Vagina (tissue), 2 donors: ENCODE data around the gene PSMG3. TPM values are rescaled to one million over a fixed set of nuclear protein-coding genes. Genes with fewer than 3 reads are reported as not detected.

ENCODE experiments used
- DNase-seq, 2 donors: peaks; one replicate each; pipeline ENCODE4 v3.0.0-alpha.2; 2017; ENCODE audit errors: extremely low spot score in 2 of 2
- H3K27ac ChIP-seq: fragments of 200-600 bp; sonication (generic); one replicate; pipeline ENCODE4 v1.5.1; 2019
- H3K27me3 ChIP-seq: fragments of 200-600 bp; sonication (generic); one replicate; pipeline ENCODE4 v1.5.1; 2019
- H3K36me3 ChIP-seq, 2 donors: fragments of 200-600 bp; sonication (generic); one replicate each; pipeline ENCODE4 v1.5.1; 2017 to 2019
- H3K4me1 ChIP-seq: fragments of 200-600 bp; sonication (generic); one replicate; pipeline ENCODE4 v1.5.1; 2019
- H3K4me3 ChIP-seq, 2 donors: fragments of 200-600 bp; sonication (generic); 1 replicate in 1 of 2; 2 replicates in 1 of 2; pipeline ENCODE4 v1.5.1; 2016 to 2019
- H3K9me3 ChIP-seq: fragments of 200-600 bp; sonication (generic); one replicate; pipeline ENCODE4 v1.5.1; 2019
- CTCF ChIP-seq, 3 experiments: fragments of 450-650 bp in 2 of 3; fragments of 200-600 bp in 1 of 3; sonication (generic) in 1 of 3; IDR thresholded peaks; one replicate each; pipeline ENCODE4 v1.5.1; 2017 to 2019; ENCODE audit warnings: antibody characterized with exemption in 3 of 3, mild to moderate bottlenecking in 2 of 3, moderate library complexity in 2 of 3
- POLR2A ChIP-seq, 2 donors: fragments of 450-650 bp; IDR thresholded peaks; one replicate each; pipeline ENCODE4 v1.6.1; 2017; ENCODE audit warnings: antibody characterized with exemption in 2 of 2, mild to moderate bottlenecking in 2 of 2, moderate library complexity in 2 of 2
- POLR2AphosphoS5 ChIP-seq, 2 donors: sonication (generic); formaldehyde crosslinking; IDR thresholded peaks; one replicate each; pipeline ENCODE4 v1.9.0; 2017; ENCODE audit warnings: antibody characterized with exemption in 2 of 2, mild to moderate bottlenecking in 2 of 2, low read depth in 1 of 2; ENCODE audit not compliant: insufficient read depth in 1 of 2
- intact Hi-C: fragments of 100-400 bp; cut with DNase I; formaldehyde crosslinking; loops from one replicate; pipeline ENCODE4 v1.15.1; 2023
- total RNA-seq: library from RNA; depleted of rRNA; stranded (reverse); fragments of >200 nt; gene quantifications from one replicate; pipeline ENCODE4 v1.2.3, GENCODE V29; 2016

PSMG3 gene
- total RNA-seq, 1 donor from 2014 or later, result 49.6 TPM

- Histone ChIP-seq H3K27ac (no peak overlapping the region), H3K27me3 (no peaks in the 10 kb centered on the region), H3K9me3 (no peaks in the 10 kb centered on the region), H3K4me1 (no peaks in the 10 kb centered on the region), H3K4me3 (no peak overlapping the region), H3K36me3 (no peaks in the 10 kb centered on the region)
- intact Hi-C loops, result no loop called here
- no peak for DNase-seq
- TF ChIP-seq POLR2AphosphoS5 (IDR thresholded peaks at IDR 0.05; ENCODE audit: insufficient read depth in 1 of 2, low read depth in 1 of 2) (no peak), POLR2A (IDR thresholded peaks at IDR 0.05) (no peak)
These were observed 21.9 kb downstream of the PSMG3 start for GRCh38 chr7:1547777-1548437.

- intact Hi-C loops, result no loop called here
- no peaks in the 10 kb centered on the region for H3K27me3 ChIP-seq
- H3K4me1 ChIP-seq, result no peaks in the 10 kb centered on the region
- no peak for DNase-seq
- no peaks in the 10 kb centered on the region for H3K36me3 ChIP-seq
- TF ChIP-seq CTCF (IDR thresholded peaks at IDR 0.05), result no peak
- TF ChIP-seq POLR2AphosphoS5 (IDR thresholded peaks at IDR 0.05; ENCODE audit: insufficient read depth in 1 of 2, low read depth in 1 of 2), result no peak
- TF ChIP-seq POLR2A (IDR thresholded peaks at IDR 0.05), result no peak
- no peak overlapping the region for H3K27ac ChIP-seq
- H3K4me3 ChIP-seq, result no peak overlapping the region
- H3K9me3 ChIP-seq, result no peaks in the 10 kb centered on the region
These were observed 22.7 kb downstream of the PSMG3 start for GRCh38 chr7:1546909-1547776.

DNA sequence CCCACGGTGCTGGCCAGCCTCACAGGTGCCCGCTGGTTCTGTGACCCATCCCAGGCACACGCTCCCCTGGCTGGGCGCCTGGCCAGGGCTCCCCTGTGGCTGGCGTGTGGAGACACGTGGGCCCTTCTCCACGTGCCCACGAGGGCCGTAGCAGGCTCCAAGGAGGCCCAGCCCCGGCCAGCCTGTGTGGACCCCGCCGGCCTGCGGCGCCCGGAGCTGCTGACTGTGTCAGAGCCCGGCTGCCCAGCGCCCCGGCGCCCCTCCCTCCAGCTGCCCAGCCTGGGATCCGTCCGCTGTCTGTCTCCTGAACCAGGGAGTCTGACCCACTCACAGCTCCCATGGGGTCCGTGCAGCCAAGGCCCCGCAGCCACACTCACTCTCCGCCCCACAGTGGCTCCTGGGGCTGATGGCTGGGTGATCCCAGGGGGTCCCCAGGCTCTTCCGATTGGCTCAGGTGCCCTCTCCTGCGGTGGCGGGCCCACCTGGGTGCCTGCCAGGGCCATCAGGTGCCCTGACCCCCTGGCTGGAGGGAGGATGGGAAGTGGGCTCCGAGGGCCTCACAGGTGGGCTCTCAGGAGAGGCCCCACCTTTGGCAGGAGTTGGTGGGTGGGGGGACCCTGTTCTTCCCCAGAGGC is 23.4 kb downstream of the PSMG3 start:
- no peaks in the 10 kb centered on the region for H3K36me3 ChIP-seq

GRCh38 chr7:1545417-1546246 is 24.2 kb downstream of the PSMG3 start:
- H3K36me3 ChIP-seq, result peaks cover 0 to 5% of the 10 kb centered on the region in 2 donors
- no peak overlapping the region for H3K4me3 ChIP-seq
- H3K9me3 ChIP-seq, result no peaks in the 10 kb centered on the region
- TF ChIP-seq CTCF (IDR thresholded peaks at IDR 0.05), result no peak
- TF ChIP-seq POLR2AphosphoS5 (IDR thresholded peaks at IDR 0.05; ENCODE audit: insufficient read depth in 1 of 2, low read depth in 1 of 2), result no peak
- TF ChIP-seq POLR2A (IDR thresholded peaks at IDR 0.05), result no peak
- no peak for DNase-seq
- H3K4me1 ChIP-seq, result no peaks in the 10 kb centered on the region
- no peaks in the 10 kb centered on the region for H3K27me3 ChIP-seq
- intact Hi-C loops, result no loop called here
- H3K27ac ChIP-seq, result no peak overlapping the region

More for the DNA sequence above, 23.4 kb downstream of the PSMG3 start:
- no peaks in the 10 kb centered on the region for H3K4me1 ChIP-seq
- intact Hi-C loops, result no loop called here
- no peak overlapping the region for H3K4me3 ChIP-seq
- TF ChIP-seq POLR2AphosphoS5 (IDR thresholded peaks at IDR 0.05; ENCODE audit: insufficient read depth in 1 of 2, low read depth in 1 of 2) (no peak), POLR2A (IDR thresholded peaks at IDR 0.05) (no peak), CTCF (IDR thresholded peaks at IDR 0.05) (no peak)
- no peaks in the 10 kb centered on the region for H3K9me3 ChIP-seq
- H3K27ac ChIP-seq, result no peak overlapping the region
- DNase-seq, result no peak
- no peaks in the 10 kb centered on the region for H3K27me3 ChIP-seq
